Activated CD4-positive, alpha-beta T cell treated with anti-CD3 and anti-CD28 coated beads for 36 hours (primary cell): ENCODE data around the gene GLI3. TPM values are rescaled to one million over a fixed set of nuclear protein-coding genes. Genes with fewer than 3 reads are reported as not detected.

Experiments used
- ATAC-seq: fragments of 200-7000 bp; cut with Tn5 transposase; one replicate; pipeline ENCODE4 v1.10.0; 2021; ENCODE audit warnings: mild to moderate bottlenecking, moderate library complexity
- CTCF ChIA-PET: fragments of 350-600 bp; sonication (Branson Sonifier 250); formaldehyde crosslinking; loops from one replicate; lab custom pipeline; 2021; ENCODE audit warnings: antibody characterized with exemption; lab: Charles Lee
- POLR2A ChIA-PET: fragments of 350-600 bp; sonication (Branson Sonifier 250); formaldehyde crosslinking; loops from one replicate; lab custom pipeline; 2021; ENCODE audit warnings: antibody characterized with exemption, inconsistent platforms; lab: Charles Lee
- DNase-seq: peaks from one replicate; pipeline ENCODE4 v3.0.0-alpha.2; 2020
- H3K27ac Mint-ChIP-seq: one replicate; pipeline ENCODE4 v1.8.0; 2021; ENCODE audit warnings: mixed read lengths
- H3K27me3 Mint-ChIP-seq: one replicate; pipeline ENCODE4 v1.8.0; 2021; ENCODE audit warnings: mixed read lengths
- H3K36me3 Mint-ChIP-seq: one replicate; pipeline ENCODE4 v1.8.0; 2021; ENCODE audit warnings: low read depth, mixed read lengths
- H3K4me1 Mint-ChIP-seq: one replicate; pipeline ENCODE4 v1.8.0; 2021; ENCODE audit warnings: mixed read lengths
- H3K4me3 Mint-ChIP-seq: one replicate; pipeline ENCODE4 v1.8.0; 2021; ENCODE audit warnings: mild to moderate bottlenecking, moderate library complexity, mixed read lengths
- H3K9me3 Mint-ChIP-seq: one replicate; pipeline ENCODE4 v1.8.0; 2021; ENCODE audit warnings: low read depth, mixed read lengths
- intact Hi-C, 2 experiments: fragments of 100-400 bp; cut with DNase I in 1 of 2; cut with micrococcal nuclease in 1 of 2; formaldehyde crosslinking; loops; one replicate each; pipeline versions ENCODE4 v1.14.2 to v1.15.1; 2022 to 2024; cut with DNase I, micrococcal nuclease
- total RNA-seq, 2 experiments: library from RNA; stranded (reverse); gene quantifications; one replicate each; pipeline ENCODE4 v1.2.3, GENCODE V29; 2021

GLI3 gene
- total RNA-seq, 2 experiments from 2014 or later = 0.18 to 0.30 TPM

DNA sequence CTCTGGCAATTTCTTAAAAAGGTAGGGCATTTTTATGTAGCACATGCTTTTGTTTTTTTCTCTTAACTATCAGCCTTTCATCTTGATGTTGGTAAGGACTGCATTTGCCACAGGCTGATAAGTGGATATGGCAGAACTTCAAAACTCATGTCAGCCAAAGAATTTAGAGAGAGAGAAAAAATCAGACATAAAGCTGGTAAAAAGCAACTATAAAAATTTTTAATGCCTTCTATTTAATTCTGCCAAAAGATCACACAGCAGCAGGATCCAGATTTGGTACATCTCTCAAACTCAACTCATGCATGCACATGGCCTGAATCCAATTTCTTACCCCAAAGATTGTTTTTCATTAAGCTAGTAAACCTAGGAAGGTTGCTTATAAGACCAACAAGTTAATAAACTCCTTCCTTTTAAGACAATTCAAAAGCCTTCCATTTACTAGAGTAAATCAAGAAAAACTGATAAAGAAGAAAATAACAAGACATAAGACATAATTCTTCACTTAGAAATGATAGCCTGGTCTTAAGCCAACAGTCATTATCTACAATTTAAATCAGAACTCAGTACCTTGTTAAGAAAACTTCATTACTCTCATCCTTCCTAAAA is 69.3 kb downstream of the GLI3 start:
- POLR2A ChIA-PET = no interaction called here
- DNase-seq = no peak
- Mint-ChIP-seq H3K4me1 (no peaks in the 10 kb centered on the region), H3K27me3 (no peaks in the 10 kb centered on the region), H3K27ac (no peak overlapping the region), H3K36me3 (no peaks in the 10 kb centered on the region), H3K9me3 (no peaks in the 10 kb centered on the region), H3K4me3 (no peak overlapping the region)
- intact Hi-C loops = no loop called here
- ATAC-seq = no peak
- CTCF ChIA-PET = no interaction called here

DNA sequence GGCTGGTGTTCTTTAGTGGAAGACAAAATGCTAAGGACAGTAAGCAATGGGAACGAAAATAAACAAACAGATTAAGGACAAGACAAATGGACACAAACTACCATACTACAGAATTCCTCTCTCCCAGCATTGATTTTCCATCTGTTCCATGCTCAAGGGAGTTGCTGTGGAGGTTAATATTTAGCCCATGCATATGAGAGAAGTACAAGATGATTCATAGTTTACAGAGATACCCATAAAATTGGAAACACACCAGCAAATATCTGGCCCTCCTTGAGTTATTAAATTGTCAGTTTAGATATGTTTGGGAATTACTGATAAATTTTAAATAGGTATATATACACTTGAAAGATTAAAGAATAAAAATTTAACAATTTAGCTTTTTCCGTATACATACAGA is 69.8 kb downstream of the GLI3 start:
- H3K9me3 Mint-ChIP-seq = no peaks in the 10 kb centered on the region

DNA sequence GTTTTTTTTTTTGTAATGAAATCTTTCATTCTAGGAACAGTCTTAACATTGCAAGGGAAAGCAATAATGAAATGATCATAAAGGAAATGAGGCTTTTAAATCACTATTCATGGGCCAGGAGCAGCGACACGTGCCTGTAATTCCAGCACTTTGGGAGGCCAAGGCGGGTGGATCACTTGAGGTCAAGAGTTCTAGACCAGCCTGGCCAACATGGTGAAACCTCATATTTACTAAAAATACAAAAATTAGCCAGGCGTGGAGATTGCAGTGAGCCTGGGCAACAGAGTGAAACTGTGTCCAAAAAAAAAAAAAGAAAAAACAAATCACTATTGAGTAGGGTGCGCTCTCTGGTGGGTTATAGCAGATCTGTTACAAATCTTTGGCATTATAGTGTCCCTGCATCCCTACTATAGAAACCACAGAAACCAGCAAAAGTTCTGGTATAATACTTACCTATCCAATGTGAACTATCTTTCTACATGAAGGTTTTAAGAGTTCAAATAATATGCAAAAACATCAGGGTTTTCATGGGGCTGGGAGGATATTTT is 72.1 kb downstream of the GLI3 start:
- H3K4me3 Mint-ChIP-seq = no peak overlapping the region
- H3K36me3 Mint-ChIP-seq = no peaks in the 10 kb centered on the region
- no peaks in the 10 kb centered on the region for H3K27me3 Mint-ChIP-seq
- POLR2A ChIA-PET = interaction anchor here (0.6 kb wide), 1 partner anchor 159 kb away, joined by 3 read pairs; no protein-coding TSS in a partner anchor
- intact Hi-C loops = no loop called here
- no peaks in the 10 kb centered on the region for H3K9me3 Mint-ChIP-seq
- no peak overlapping the region for H3K27ac Mint-ChIP-seq
- H3K4me1 Mint-ChIP-seq = no peaks in the 10 kb centered on the region
- CTCF ChIA-PET = no interaction called here
- DNase-seq (no peak), ATAC-seq (no peak)

More for the DNA sequence above, 69.8 kb downstream of the GLI3 start:
- Mint-ChIP-seq H3K27me3 (no peaks in the 10 kb centered on the region), H3K27ac (no peak overlapping the region), H3K36me3 (no peaks in the 10 kb centered on the region), H3K4me3 (no peak overlapping the region), H3K4me1 (no peaks in the 10 kb centered on the region)
- DNase-seq = no peak
- CTCF ChIA-PET = no interaction called here
- POLR2A ChIA-PET = no interaction called here
- no peak for ATAC-seq
- intact Hi-C loops = no loop called here

DNA sequence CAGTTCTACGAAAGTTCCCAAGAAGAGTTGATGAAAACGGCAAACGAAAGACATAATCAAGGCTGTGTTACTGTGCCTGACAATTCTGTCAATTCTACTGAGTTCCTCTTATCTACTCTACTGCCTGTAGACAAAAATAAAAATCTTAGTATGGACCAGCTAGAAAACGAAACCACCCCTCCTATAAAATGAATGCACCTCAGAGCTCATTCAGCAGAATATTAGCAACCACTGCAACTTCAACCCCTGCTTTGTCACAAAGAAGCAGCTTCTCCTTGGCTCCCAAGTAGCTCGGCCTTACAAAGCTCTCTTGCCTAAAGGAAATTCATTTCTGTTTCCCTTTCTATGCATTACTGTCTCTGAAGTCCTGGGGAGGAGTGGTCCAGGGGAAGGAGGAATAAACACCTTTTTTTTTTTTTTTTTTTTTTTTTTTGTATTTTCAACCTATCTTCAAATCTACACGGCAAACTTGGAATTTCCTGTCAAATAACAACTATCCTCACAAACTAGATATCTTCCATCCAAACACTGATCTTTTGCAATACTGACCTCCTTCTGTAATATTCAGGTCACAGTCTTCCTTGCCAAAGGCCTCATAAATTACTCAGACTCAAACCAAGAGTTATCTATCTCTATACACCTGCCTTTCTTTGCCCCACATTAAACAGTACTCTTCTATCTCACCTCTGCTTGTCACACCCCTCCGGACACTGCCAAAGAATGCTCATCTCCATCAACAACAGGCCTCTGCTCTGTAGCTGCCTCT is 74.3 kb downstream of the GLI3 start:
- no peak for ATAC-seq
- Mint-ChIP-seq H3K27ac (peak overlapping the region; percentile 39), H3K4me1 (no peaks in the 10 kb centered on the region), H3K36me3 (no peaks in the 10 kb centered on the region), H3K27me3 (no peaks in the 10 kb centered on the region), H3K4me3 (no peak overlapping the region), H3K9me3 (no peaks in the 10 kb centered on the region)
- ChIA-PET CTCF (no interaction called here), POLR2A (no interaction called here)
- no peak for DNase-seq
- intact Hi-C loops = no loop called here

DNA sequence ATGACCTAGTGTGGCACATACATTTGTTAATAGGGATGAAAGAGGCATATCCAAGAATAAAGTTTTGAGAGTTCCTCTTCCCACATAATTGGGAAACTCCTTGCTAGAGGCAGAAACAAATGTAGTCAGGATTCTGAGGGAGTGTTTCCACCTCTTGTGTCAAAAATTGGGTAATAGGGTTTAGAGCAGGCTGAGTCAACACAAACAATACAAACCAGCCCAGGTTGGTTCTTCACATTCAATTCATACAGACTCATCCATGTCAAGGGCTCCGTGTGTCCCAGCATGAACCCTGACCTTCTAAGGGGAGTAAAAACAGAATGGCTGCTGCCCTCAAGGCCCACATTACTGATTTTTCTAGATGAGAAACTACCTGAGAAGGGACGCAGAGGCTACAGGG is 75.3 kb downstream of the GLI3 start:
- DNase-seq (no peak), ATAC-seq (no peak)
- ChIA-PET POLR2A (no interaction called here), CTCF (no interaction called here)
- intact Hi-C loops = no loop called here
- H3K4me1 Mint-ChIP-seq = no peaks in the 10 kb centered on the region
- H3K27me3 Mint-ChIP-seq = no peaks in the 10 kb centered on the region
- H3K36me3 Mint-ChIP-seq = no peaks in the 10 kb centered on the region
- H3K9me3 Mint-ChIP-seq = no peaks in the 10 kb centered on the region
- H3K4me3 Mint-ChIP-seq = no peak overlapping the region
- no peak overlapping the region for H3K27ac Mint-ChIP-seq

DNA sequence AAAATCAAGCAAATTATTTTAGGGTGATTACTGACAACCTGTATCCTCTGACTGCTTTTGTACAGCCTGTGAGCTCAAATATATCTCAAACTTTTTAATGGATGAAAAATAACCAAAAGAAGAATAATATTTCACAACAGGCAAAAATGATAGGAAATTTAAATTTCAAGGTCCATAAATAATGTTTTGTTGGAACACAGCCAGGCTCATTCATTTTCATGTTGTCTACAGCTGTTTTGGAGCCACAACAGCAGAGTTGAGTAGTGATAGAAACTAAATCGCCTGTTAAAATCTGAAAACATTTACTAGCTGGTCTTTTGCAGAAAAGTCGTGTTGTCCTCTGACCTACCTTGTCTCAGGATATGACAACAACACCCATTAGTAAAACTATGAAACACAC is 75.9 kb downstream of the GLI3 start:
- H3K4me1 Mint-ChIP-seq = no peaks in the 10 kb centered on the region
- no peak overlapping the region for H3K4me3 Mint-ChIP-seq
- POLR2A ChIA-PET = no interaction called here
- no peaks in the 10 kb centered on the region for H3K27me3 Mint-ChIP-seq
- ATAC-seq = no peak
- no peak for DNase-seq
- no peaks in the 10 kb centered on the region for H3K36me3 Mint-ChIP-seq
- H3K9me3 Mint-ChIP-seq = no peaks in the 10 kb centered on the region
- CTCF ChIA-PET = no interaction called here
- intact Hi-C loops = no loop called here
- H3K27ac Mint-ChIP-seq = no peak overlapping the region

DNA sequence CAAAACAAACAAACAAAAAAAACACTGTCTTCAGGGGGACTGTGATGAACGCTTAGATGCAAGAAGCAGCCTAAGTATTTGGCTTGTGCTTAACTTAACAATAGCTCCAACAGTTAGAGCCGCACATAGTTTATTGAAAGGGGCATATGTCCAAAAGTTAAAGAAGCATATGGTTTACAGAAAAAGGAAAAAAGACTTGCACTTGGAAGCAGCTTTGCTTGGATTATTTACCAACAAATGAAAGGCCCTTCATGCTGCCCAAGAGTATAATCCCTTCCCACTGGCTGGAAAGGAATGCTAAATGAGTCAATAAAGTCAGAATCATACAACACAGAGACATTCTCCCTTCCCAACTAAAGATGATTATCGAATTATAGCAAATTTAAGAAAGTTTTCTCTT is 77.9 kb downstream of the GLI3 start:
- no peaks in the 10 kb centered on the region for H3K27me3 Mint-ChIP-seq
- ChIA-PET POLR2A (no interaction called here), CTCF (no interaction called here)
- H3K9me3 Mint-ChIP-seq = no peaks in the 10 kb centered on the region
- H3K36me3 Mint-ChIP-seq = no peaks in the 10 kb centered on the region
- H3K27ac Mint-ChIP-seq = no peak overlapping the region
- DNase-seq = no peak
- no peak overlapping the region for H3K4me3 Mint-ChIP-seq
- no peak for ATAC-seq
- intact Hi-C loops = no loop called here
- no peaks in the 10 kb centered on the region for H3K4me1 Mint-ChIP-seq

DNA sequence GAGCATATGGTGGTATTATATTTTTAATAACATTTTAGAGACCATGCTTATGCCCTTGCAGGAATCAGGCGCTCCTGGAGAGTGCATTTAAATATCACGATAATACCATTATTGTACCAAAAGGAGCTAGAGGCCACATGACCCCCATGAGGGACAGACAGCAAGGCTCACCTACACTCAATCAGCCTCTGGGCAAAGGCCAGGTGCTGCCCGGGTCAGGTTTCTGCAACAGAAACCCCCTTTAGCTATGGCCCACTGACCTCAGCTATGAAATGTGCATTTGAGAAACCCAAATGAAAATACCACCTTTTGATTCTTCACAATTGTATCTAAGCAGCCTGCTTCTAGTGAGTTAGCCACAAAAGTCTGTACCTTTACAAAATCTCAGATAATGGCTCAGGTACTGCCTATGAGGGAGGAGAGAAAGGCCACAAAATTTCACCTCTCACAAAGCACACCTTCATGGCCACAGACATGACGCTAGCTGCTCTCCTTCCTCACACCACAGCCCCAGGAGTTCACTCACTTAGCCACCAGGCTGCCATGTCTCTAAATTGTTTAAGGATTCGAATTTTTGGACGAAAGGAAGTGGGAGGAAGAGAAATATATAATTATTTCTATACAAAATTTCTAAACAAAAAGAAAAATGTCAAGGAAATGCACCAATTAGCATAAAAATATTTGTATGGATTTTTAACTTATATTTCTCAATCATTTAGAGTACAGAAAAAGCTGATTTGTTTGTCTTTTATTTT is 79.9 kb downstream of the GLI3 start:
- no peak overlapping the region for H3K27ac Mint-ChIP-seq

DNA sequence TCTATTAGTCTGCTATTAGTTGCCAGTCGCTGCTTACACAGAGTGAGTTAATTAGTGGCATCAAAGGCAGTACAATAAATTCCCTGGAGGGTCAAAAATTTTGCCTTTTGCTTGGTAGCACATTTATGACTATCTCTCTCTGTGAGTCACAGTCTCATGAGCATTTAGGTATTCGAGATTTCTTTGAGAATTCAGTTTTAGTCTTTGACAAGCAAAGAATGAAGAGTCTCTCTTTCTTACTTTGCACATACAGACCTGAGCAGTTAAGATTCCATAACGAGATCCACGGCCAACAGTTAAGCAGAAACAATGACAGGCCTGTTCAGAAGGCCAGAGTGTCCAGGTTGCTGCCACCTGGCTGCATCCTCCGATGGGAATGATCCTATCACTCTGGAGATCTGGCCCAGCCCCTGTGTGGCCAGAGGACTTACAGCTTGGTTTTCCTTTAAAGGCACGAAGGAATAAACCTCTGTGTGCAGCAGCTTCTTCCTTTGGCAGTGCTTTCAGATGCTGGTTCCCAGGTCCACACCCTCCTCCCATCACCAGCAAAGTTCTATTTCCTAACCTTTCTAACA is 80.6 kb downstream of the GLI3 start:
- POLR2A ChIA-PET = no interaction called here
- H3K4me3 Mint-ChIP-seq = no peak overlapping the region
- ATAC-seq (no peak), DNase-seq (no peak)
- H3K36me3 Mint-ChIP-seq = no peaks in the 10 kb centered on the region
- no peak overlapping the region for H3K27ac Mint-ChIP-seq
- CTCF ChIA-PET = no interaction called here
- intact Hi-C loops = no loop called here
- H3K27me3 Mint-ChIP-seq = no peaks in the 10 kb centered on the region
- H3K9me3 Mint-ChIP-seq = no peaks in the 10 kb centered on the region
- no peaks in the 10 kb centered on the region for H3K4me1 Mint-ChIP-seq

More for the DNA sequence above, 79.9 kb downstream of the GLI3 start:
- intact Hi-C loops = no loop called here
- Mint-ChIP-seq H3K9me3 (no peaks in the 10 kb centered on the region), H3K4me1 (no peaks in the 10 kb centered on the region), H3K36me3 (no peaks in the 10 kb centered on the region), H3K4me3 (no peak overlapping the region), H3K27me3 (no peaks in the 10 kb centered on the region)
- ChIA-PET POLR2A (no interaction called here), CTCF (no interaction called here)
- DNase-seq (no peak), ATAC-seq (no peak)

DNA sequence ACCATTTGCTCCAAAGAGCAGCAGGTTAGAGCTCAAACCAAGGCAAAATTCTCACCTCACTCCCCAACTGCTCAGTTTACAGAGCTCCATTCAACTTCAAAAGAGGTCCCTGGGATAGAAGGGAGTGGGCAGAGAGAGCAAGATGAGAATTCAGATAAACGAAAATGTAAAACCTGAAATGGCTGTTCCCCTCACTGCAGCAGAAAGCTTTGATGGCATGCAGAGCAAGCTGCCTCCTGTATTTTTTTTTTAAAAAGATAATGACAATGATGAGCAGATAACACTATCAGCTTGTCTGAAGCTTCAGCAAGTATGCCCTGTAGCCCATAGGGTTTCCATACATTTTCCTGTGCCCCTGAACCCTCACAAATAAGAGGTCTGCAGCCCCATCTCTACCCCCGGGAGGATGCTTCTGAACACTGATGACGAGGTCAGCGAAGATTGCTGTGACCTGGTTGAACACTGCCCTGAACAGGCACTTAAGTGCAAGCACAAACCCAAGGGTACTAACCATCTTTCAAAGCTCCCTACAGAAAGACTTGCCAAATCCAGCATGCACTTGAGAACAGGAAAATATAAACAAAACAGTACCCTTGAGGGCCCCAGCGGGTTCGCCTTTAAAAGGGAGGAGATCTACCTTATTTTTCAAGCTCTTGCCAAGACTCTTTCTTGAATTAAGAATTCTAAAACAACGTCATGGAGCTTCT is 81.3 kb downstream of the GLI3 start:
- ATAC-seq (no peak), DNase-seq (no peak)
- no peaks in the 10 kb centered on the region for H3K36me3 Mint-ChIP-seq
- H3K9me3 Mint-ChIP-seq = no peaks in the 10 kb centered on the region
- H3K27me3 Mint-ChIP-seq = no peaks in the 10 kb centered on the region
- no peaks in the 10 kb centered on the region for H3K4me1 Mint-ChIP-seq
- H3K4me3 Mint-ChIP-seq = no peak overlapping the region
- intact Hi-C loops = no loop called here
- ChIA-PET CTCF (no interaction called here), POLR2A (no interaction called here)
- no peak overlapping the region for H3K27ac Mint-ChIP-seq

DNA sequence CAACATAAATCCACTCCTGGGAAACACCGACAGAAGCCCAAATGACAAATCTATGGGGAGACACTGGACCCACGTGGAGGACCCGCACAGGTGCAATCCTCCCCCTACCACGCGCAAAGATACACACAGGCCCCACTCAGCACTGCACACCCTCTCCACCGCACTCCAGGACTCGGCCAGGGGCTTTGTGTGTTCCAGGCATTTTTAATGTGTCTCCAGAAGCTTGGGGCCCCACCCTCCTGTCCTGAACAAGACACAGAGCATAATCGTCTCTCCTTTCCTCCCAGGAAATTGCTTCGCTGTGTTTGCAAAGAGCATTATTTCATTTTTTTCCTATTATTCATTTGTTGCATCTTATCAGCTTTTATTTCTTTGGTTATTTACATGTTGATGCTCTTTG is 82.8 kb downstream of the GLI3 start:
- Mint-ChIP-seq H3K27me3 (no peaks in the 10 kb centered on the region), H3K27ac (no peak overlapping the region), H3K9me3 (no peaks in the 10 kb centered on the region), H3K36me3 (no peaks in the 10 kb centered on the region), H3K4me1 (no peaks in the 10 kb centered on the region), H3K4me3 (no peak overlapping the region)
- intact Hi-C loops = no loop called here
- DNase-seq (no peak), ATAC-seq (no peak)
- ChIA-PET POLR2A (no interaction called here), CTCF (interaction anchor here (0.7 kb wide), 1 partner anchor 32 kb away, joined by 3 read pairs; no protein-coding TSS in a partner anchor)
